IMR-90 (cell line): ENCODE measurements around the gene CELSR1. TPM values are rescaled to one million over a fixed set of nuclear protein-coding genes. Genes with fewer than 3 reads are reported as not detected.

Experiments
- ATAC-seq: fragments of 200-7000 bp; cut with Tn5 transposase; 2 replicates; pipeline ENCODE4 v1.9.1; 2020; ENCODE audit warnings: low read depth, mild to moderate bottlenecking, moderate library complexity
- BruUV-seq: library from RNA; stranded (reverse); fragments of 400-500 nt; replicated peaks from 2 replicates; lab custom pipeline; 2021; lab: Mats Ljungman, UMichigan
- CTCF ChIA-PET: fragments of 300-600 bp; formaldehyde crosslinking; extraction: SDS; loops from one replicate; lab custom pipeline; 2021; ENCODE audit warnings: antibody characterized with exemption; lab: Yijun Ruan, JAX
- POLR2A ChIA-PET: fragments of 300-600 bp; sonication (Branson Sonifier 250); formaldehyde crosslinking; loops from one replicate; lab custom pipeline; 2022; ENCODE audit warnings: antibody characterized with exemption; ENCODE audit not compliant: unreplicated experiment; lab: Charles Lee
- DNase-seq: peaks from one replicate; pipeline ENCODE4 v3.0.0; 2013
- H2AFZ ChIP-seq: replicated peaks from 2 replicates; pipeline ENCODE3; 2013; ENCODE audit warnings: low read length, mild to moderate bottlenecking; ENCODE audit not compliant: poor library complexity
- H2AK5ac ChIP-seq: 2 replicates; pipeline ENCODE4 v1.6.1; 2013; ENCODE audit warnings: low read depth, low read length, inconsistent platforms
- H2AK9ac ChIP-seq: replicated peaks from 2 replicates; pipeline ENCODE3; 2013; ENCODE audit warnings: mild to moderate bottlenecking, low read depth, low read length, moderate library complexity; ENCODE audit not compliant: poor library complexity
- H2BK120ac ChIP-seq: 2 replicates; pipeline ENCODE4 v1.6.1; 2013; ENCODE audit warnings: low read depth, low read length, inconsistent platforms
- H2BK15ac ChIP-seq: 3 replicates; pipeline ENCODE4 v1.6.1; 2013; ENCODE audit warnings: low read depth, low read length, inconsistent platforms
- H2BK20ac ChIP-seq: 2 replicates; pipeline ENCODE4 v1.6.1; 2013; ENCODE audit warnings: low read depth, mild to moderate bottlenecking, inconsistent platforms, low read length, moderate library complexity
- H2BK5ac ChIP-seq: 2 replicates; pipeline ENCODE4 v1.6.1; 2013; ENCODE audit warnings: mild to moderate bottlenecking, low read depth, low read length, inconsistent platforms; ENCODE audit not compliant: poor library complexity, severe bottlenecking
- H3K14ac ChIP-seq: replicated peaks from 2 replicates; pipeline ENCODE4 v1.6.1; 2013; ENCODE audit warnings: low read depth, low read length, inconsistent platforms
- H3K18ac ChIP-seq: 2 replicates; pipeline ENCODE4 v1.6.1; 2013; ENCODE audit warnings: low read depth, low read length, control low read depth
- H3K23ac ChIP-seq: 2 replicates; pipeline ENCODE4 v1.6.1; 2013; ENCODE audit warnings: low read depth, low read length, inconsistent platforms
- H3K27ac ChIP-seq: 2 replicates; pipeline ENCODE4 v1.5.1; 2013; ENCODE audit warnings: mild to moderate bottlenecking, control low read depth, low read length; ENCODE audit not compliant: insufficient read depth
- H3K27me3 ChIP-seq: 2 replicates; pipeline ENCODE4 v1.6.1; 2013; ENCODE audit warnings: low read length; ENCODE audit not compliant: control insufficient read depth, insufficient read depth
- H3K36me3 ChIP-seq: 2 replicates; pipeline ENCODE4 v1.6.1; 2013; ENCODE audit warnings: low read length, mixed read lengths; ENCODE audit not compliant: control insufficient read depth, insufficient read depth
- H3K4ac ChIP-seq: 2 replicates; pipeline ENCODE4 v1.6.1; 2013; ENCODE audit warnings: low read depth, low read length, inconsistent platforms
- H3K4me1 ChIP-seq: 2 replicates; pipeline ENCODE4 v1.6.1; 2013; ENCODE audit warnings: low read length, mixed read lengths; ENCODE audit not compliant: control insufficient read depth, insufficient read depth
- H3K4me2 ChIP-seq: 2 replicates; pipeline ENCODE4 v1.6.1; 2013; ENCODE audit warnings: low read depth, mild to moderate bottlenecking, control low read depth, low read length, moderate library complexity
- H3K4me3 ChIP-seq: 2 replicates; pipeline ENCODE4 v1.5.1; 2013; ENCODE audit warnings: low read depth, mild to moderate bottlenecking, control low read depth, low read length, moderate library complexity; ENCODE audit not compliant: insufficient read depth
- H3K56ac ChIP-seq: 2 replicates; pipeline ENCODE4 v1.6.1; 2013; ENCODE audit warnings: low read length, inconsistent platforms; ENCODE audit not compliant: insufficient read depth; ENCODE audit errors: extremely low read depth
- H3K79me1 ChIP-seq, 2 experiments: 2 replicates each; pipeline ENCODE4 v1.6.1; 2013; ENCODE audit warnings: low read length in 2 of 2, inconsistent platforms in 1 of 2, low read depth in 1 of 2
- H3K9ac ChIP-seq: 2 replicates; pipeline ENCODE4 v1.6.1; 2013; ENCODE audit warnings: low read depth, low read length, control low read depth
- H3K9me1 ChIP-seq: 2 replicates; pipeline ENCODE4 v1.6.1; 2013; ENCODE audit warnings: low read length, inconsistent platforms; ENCODE audit not compliant: insufficient read depth
- H3K9me3 ChIP-seq: 2 replicates; pipeline ENCODE4 v1.6.1; 2013; ENCODE audit warnings: low read length; ENCODE audit not compliant: control insufficient read depth, insufficient read depth
- H4K20me1 ChIP-seq: 2 replicates; pipeline ENCODE4 v1.6.1; 2013; ENCODE audit warnings: low read length, inconsistent platforms; ENCODE audit not compliant: insufficient read depth
- H4K5ac ChIP-seq: 2 replicates; pipeline ENCODE4 v1.6.1; 2013; ENCODE audit warnings: mild to moderate bottlenecking, low read depth, low read length, control low read depth
- H4K8ac ChIP-seq, 2 experiments: 2 replicates each; pipeline ENCODE4 v1.6.1; 2013; ENCODE audit warnings: low read depth in 2 of 2, low read length in 2 of 2, control low read depth in 1 of 2, inconsistent platforms in 1 of 2
- H4K91ac ChIP-seq: 2 replicates; pipeline ENCODE4 v1.6.1; 2013; ENCODE audit warnings: low read depth, low read length, inconsistent platforms; ENCODE audit not compliant: insufficient read depth
- BHLHE40 ChIP-seq: fragments of 150-350 bp; IDR thresholded peaks from 2 replicates; pipeline ENCODE4 v1.6.1; 2016; ENCODE audit warnings: mild to moderate bottlenecking, low read depth, low read length
- MAFK ChIP-seq: IDR thresholded peaks from 2 replicates; pipeline ENCODE4 v1.6.1; 2012; ENCODE audit warnings: low read depth, low read length, improper control_type of control experiment
- POLR2A ChIP-seq: IDR thresholded peaks from 2 replicates; pipeline ENCODE4 v1.6.1; 2012; ENCODE audit warnings: mild to moderate bottlenecking, low read depth, low read length
- RCOR1 ChIP-seq: IDR thresholded peaks from 2 replicates; pipeline ENCODE4 v1.6.1; 2012; ENCODE audit warnings: mild to moderate bottlenecking, low read length, improper control_type of control experiment; ENCODE audit not compliant: insufficient replicate concordance
- RFX5 ChIP-seq: IDR thresholded peaks from 2 replicates; pipeline ENCODE4 v1.8.0; 2012; ENCODE audit warnings: low read depth, mild to moderate bottlenecking, low read length, moderate library complexity
- SMC3 ChIP-seq: fragments of 150-350 bp; IDR thresholded peaks from 2 replicates; pipeline ENCODE4 v1.6.1; 2016; ENCODE audit warnings: low read depth, mild to moderate bottlenecking, antibody characterized with exemption, low read length, moderate library complexity
- USF2 ChIP-seq: fragments of 150-350 bp; IDR thresholded peaks from 2 replicates; pipeline ENCODE4 v1.6.1; 2017; ENCODE audit warnings: mild to moderate bottlenecking, antibody characterized with exemption, low read length, low read depth
- WGBS, 2 experiments: methylation state at CpG; one replicate each; pipeline versions ENCODE4 v1.1.5 to v1.1.7; 2013; ENCODE audit warnings: missing lambda C conversion rate in 2 of 2; ENCODE audit not compliant: insufficient read length in 1 of 2; ENCODE audit errors: extremely low coverage in 2 of 2; 5-methylcytosine and 5-hydroxymethylcytosine counted together
- dilution Hi-C: fragments of 300-500 bp; cut with HindIII; formaldehyde crosslinking; loops from one replicate; pipeline ENCODE4 v1.14.3; 2018; ENCODE audit warnings: low sequenced_read_pairs; ENCODE audit not compliant: unreplicated experiment
- in situ Hi-C: fragments of 300-500 bp; cut with MboI; formaldehyde crosslinking; loops from 3 replicates; pipeline ENCODE4 v1.14.3; 2019; ENCODE audit warnings: low sequenced_read_pairs, inconsistent platforms, mixed read lengths
- intact Hi-C: fragments of 100-400 bp; cut with micrococcal nuclease; formaldehyde crosslinking; loops from 2 replicates; pipeline ENCODE4 v1.10.0; 2022
- polyA plus RNA-seq, 3 experiments: library from polyadenylated mRNA; depleted of rRNA; stranded (reverse); fragments of >200 nt; gene quantifications; 2 replicates each; pipeline ENCODE4 v1.2.3, GENCODE V29; 2012; ENCODE audit warnings: low replicate concordance in 1 of 3
- total RNA-seq: library from RNA; depleted of rRNA; stranded (reverse); fragments of >200 nt; gene quantifications from 2 replicates; pipeline ENCODE4 v1.2.3, GENCODE V29; 2012

The CELSR1 gene
- total and polyA plus RNA-seq, 2 of the 4 experiments (the other 2 are of a cell fraction) = 0.36 to 0.82 TPM

DNA sequence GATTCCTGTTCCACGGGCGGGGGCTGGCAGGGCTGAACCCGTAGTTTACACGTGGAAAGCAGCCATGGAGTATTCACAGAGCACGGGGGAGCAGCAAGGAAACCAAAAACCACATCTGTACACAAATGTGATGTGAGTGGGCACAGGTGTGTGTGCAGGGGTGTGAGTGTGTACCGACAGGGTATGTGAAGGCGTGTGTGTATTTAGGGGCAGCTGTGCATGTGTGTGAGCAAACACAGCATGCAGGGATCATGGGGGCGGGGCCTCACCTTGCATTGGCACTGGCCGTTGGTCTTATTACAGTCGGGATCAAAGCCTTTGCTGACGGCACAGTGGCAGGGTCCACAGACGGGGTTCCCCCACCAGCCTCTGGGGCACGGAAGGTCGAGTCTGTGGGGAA, 143.5 kb downstream of the CELSR1 start:
- Histone ChIP-seq H3K27me3 (peaks cover 7% of the 10 kb centered on the region; the same call in 1 of the 2 replicates), H2AK5ac (no peak overlapping the region), H2BK15ac (no peak overlapping the region), H3K56ac (no peak overlapping the region), H3K4me3 (no peak overlapping the region), H3K27ac (no peak overlapping the region), H4K20me1 (no peaks in the 10 kb centered on the region), H3K9me3 (no peaks in the 10 kb centered on the region), H3K4ac (no peak overlapping the region), H3K9ac (no peak overlapping the region), H3K79me1 (no peaks in the 10 kb centered on the region), H3K23ac (no peak overlapping the region), H3K4me1 (no peaks in the 10 kb centered on the region), H2BK5ac (no peak overlapping the region), H4K91ac (no peak overlapping the region), H3K4me2 (no peak overlapping the region), H3K14ac (no peak overlapping the region), H2AK9ac (no peak overlapping the region), H3K9me1 (no peaks in the 10 kb centered on the region), H4K8ac (no peak overlapping the region), H2BK20ac (no peak overlapping the region), H3K18ac (no peak overlapping the region), H3K36me3 (no peaks in the 10 kb centered on the region), H4K5ac (no peak overlapping the region), H2AFZ (no peak overlapping the region), H2BK120ac (no peak overlapping the region)
- no peak for ATAC-seq
- WGBS, 2 experiments = 58% methylated on average over 9 of the region's 14 CpGs; no CpG with 5 or more reads in 1 of the 2 experiments
- TF ChIP-seq MAFK (no peak), RFX5 (no peak), RCOR1 (no peak), POLR2A (no peak), SMC3 (no peak), USF2 (no peak), BHLHE40 (no peak)
- dilution Hi-C loops = no loop called here
- ChIA-PET CTCF (interaction anchor here (1.2 kb wide), 1 partner anchor 26 kb away, joined by 3 read pairs; no protein-coding TSS in a partner anchor), POLR2A (no interaction called here)
- no peak for DNase-seq
- in situ Hi-C loops = no loop called here
- BruUV-seq = no TSS peak
- intact Hi-C loops = loop anchor here (10.0 kb wide), 1 partner anchor 131 kb away; no protein-coding TSS in a partner anchor
